Left lobe of liver (tissue), 2 donors: ENCODE results near the gene DRAP1. TPM values are rescaled to one million over a fixed set of nuclear protein-coding genes. Genes with fewer than 3 reads are reported as not detected.

ENCODE experiments used
- ATAC-seq: fragments of 200-7000 bp; cut with Tn5 transposase; one replicate; pipeline ENCODE4 v1.9.1; 2020; ENCODE audit warnings: mild to moderate bottlenecking, moderate library complexity
- DNase-seq: peaks from one replicate; pipeline ENCODE4 v3.0.0-alpha.2; 2020; ENCODE audit warnings: low spot score
- total RNA-seq: library from RNA; stranded (reverse); gene quantifications from one replicate; pipeline ENCODE4 v1.2.1, GENCODE V29; 2021
- donor health status: DM: no; HTN: no; CAD: no; lungs with moderate emphysema.
- donor health status: DM: no; HTN: yes; CAD: no.

The DRAP1 gene
- total RNA-seq, 1 donor from 2014 or later, result 31.0 TPM

DNA sequence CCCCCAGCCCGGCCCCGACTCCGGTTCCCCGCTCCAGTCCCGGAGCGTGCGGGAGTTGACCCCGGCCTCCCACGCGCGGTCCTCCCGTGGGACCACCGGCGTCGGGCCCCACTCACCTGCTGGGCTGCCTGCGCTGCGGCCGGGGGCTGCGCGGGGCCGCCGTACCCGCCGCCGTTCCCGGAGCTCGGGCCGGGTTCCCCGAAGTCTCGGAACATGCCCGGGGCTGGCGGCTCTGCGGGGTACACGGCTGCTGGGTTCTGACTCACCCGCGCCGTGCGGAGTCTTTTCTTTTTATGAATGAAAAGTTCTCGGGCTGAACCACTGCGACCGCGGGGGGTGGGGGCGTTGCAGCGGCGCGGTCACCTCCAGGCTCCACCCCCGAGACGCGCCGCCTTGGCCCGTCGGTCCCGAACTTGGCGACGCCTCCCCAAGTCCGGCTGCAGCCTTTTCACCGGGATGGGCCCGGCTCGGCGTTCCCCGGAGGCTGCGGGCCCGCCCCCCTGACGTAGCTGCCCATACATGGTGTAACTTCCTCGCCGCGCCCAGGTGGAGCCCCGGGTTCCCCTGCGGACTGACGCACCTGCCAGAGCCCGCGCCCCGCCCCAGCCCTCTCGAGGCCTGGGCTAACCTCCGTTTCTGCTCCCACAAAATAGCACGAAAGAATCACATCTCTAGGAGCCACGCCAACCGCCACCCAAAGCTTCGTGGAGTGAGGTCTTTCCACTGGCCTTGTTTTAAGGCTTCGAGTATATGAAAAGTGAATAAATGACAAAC lies 18.9 kb upstream of the DRAP1 start, which contains the start of gene FOSL1:
TSS of gene FOSL1 (minus strand) at position 264 of the 774 bp plus-strand sequence. CDS start at position 215, 49 bp downstream.
- ATAC-seq (peak; percentile 89), DNase-seq (peak; percentile 79)

DNA sequence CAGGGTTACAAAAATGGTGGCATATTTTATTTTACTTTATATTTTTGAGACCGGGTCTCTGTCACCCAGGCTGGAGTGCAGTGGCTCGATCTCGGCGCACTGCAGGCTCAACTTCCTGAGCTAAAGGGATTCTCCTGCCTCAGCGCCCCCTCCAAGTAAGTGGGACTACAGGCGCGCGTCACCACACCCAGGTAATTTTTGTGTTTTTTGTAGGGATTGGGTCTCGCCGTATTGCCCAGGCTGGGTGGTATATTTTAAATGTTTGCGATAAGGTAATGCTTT lies 18.4 kb upstream of the DRAP1 start:
- ATAC-seq (no peak), DNase-seq (no peak)

DNA sequence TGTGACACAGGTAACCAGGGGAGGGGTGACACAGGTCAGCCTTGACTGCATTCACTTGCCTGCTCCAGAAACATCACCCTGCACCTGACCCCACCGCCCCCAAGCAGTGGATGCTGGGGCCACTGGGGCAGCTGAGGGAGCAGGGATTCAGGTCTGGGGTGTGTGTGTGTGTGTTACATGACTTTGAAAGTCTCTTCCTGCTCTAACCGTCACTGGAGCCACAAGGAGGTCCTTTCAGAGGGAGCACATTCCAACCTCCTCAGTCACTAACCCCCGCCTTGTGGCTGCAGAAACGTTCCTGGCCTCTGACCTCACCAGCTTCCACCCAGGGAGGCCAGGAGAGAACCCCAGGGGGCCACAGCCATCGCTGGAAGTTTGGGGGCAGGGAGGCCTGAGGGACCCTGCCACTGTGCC lies 16.2 kb upstream of the DRAP1 start:
- ATAC-seq (no peak), DNase-seq (no peak)

DNA sequence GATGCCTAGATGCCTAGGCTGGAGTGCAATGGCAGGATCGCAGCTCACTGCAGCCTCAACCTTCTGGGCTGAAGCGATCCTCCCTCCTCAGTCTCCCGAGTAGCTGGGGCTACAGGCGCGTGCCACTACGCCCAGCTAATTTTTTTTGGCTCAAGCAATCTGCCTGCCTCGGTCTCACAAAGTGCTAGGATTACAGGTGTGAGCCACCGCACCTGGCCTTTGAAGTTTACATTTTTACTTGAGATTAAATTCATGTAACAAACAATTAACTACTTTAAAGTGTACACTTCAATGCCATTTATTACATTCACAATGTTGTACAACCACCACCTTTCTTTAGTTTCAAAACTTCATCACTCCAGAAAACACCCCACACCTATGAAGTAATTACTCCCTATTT lies 15.5 kb upstream of the DRAP1 start:
- DNase-seq (no peak), ATAC-seq (no peak)

DNA sequence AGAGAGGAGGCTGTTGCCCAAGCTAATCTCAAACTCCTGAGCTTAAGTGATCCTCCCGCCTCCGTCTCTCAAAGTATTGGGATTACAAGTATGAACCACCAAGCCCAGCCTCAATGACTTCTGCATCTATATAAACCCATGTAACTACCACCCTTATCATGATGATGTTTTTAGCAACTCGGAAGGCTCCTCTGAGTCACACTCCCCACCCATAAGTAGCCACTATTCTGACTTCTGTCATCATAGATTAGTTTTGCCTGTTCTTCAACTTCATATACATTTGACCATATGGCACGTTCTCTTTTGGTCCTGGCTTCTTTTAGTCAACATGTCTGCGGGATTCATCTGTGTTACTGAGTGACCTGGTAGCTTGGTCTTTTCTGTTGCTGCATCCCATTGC lies 12.6 kb upstream of the DRAP1 start:
- ATAC-seq, result no peak
- no peak for DNase-seq

DNA sequence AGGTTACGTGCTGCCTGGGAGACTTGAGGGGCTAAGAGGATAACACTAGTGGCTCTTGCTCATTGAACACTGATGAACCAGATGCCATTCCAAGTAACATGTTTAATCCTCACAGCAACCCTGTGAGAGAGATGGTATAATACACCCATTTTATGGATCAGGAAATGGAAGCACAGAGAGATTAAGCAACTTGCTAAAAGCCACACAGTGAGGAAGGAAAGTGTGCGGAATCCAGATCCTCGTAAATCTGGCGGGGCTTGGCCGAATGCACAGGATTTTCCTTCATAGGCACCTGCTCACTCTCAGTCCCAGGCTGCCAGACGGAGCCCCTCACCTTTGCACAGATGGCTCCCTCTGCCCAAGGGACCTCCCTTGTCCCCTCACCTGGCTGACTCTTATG lies 11.3 kb upstream of the DRAP1 start:
- ATAC-seq (no peak), DNase-seq (no peak)

DNA sequence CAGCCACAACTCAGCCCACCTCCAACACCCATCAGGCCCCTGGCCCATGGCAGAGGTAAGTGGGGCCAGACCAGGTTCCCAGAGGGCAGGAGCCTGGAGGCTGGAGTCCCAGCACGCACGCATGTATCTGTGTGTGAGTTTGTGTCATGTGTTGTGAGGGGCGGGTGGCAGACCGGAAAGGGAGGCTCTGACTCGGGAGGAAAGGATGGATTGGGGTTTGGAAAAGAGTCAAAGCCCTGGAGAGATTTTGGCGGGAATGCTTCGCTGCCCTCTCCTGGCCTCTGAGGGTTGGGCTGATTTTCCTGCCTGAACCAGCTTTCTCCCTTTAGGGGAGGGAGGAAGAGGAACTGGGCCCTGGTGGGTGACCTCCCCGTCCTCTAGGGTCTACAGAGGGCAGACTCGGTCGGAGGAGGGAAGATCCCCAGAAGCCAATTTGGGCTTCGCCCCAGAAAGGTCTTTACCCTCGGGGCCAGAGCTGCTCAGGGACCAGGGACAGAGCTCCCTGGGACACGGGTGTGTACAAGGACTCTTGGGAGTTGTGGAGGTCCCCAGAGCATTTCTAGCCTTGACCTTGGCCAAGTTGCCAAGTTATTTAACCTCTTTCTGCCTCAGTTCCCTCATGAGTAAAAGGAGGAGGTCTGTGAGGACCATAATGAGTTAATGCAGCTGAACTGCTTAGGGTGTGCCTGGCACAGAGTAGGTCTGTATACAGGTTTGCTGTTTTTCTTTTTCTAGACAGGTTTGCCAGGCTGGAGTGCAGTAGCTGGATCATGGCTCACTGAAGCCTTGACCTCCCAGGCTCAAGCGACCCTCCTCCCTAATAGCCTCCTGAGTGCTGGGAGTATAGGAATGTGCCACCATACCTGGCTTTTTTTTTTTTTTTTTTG lies 7.3 kb upstream of the DRAP1 start:
- DNase-seq, result no peak
- ATAC-seq, result peak; percentile 66

DNA sequence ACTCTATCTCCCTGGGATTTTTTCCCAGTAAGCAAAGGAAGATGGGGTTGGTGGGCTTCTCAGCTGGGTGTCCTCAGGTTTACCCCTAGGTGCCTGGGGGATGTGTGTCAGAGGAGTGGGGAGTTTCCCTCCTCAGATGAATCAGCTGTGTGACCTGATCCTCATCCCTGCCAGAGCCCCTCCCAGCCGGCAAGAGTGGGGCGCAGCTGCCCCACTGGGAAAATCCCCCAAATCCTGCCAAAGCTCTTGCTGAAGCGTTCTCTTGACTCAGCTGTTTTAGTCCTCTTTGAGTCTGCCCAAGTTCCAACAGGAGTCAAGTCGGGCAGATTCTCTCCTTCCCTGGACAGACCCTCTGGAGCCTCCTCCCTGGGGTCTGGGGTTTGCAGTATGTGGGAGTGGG lies 6.4 kb upstream of the DRAP1 start:
- no peak for DNase-seq
- no peak for ATAC-seq

DNA sequence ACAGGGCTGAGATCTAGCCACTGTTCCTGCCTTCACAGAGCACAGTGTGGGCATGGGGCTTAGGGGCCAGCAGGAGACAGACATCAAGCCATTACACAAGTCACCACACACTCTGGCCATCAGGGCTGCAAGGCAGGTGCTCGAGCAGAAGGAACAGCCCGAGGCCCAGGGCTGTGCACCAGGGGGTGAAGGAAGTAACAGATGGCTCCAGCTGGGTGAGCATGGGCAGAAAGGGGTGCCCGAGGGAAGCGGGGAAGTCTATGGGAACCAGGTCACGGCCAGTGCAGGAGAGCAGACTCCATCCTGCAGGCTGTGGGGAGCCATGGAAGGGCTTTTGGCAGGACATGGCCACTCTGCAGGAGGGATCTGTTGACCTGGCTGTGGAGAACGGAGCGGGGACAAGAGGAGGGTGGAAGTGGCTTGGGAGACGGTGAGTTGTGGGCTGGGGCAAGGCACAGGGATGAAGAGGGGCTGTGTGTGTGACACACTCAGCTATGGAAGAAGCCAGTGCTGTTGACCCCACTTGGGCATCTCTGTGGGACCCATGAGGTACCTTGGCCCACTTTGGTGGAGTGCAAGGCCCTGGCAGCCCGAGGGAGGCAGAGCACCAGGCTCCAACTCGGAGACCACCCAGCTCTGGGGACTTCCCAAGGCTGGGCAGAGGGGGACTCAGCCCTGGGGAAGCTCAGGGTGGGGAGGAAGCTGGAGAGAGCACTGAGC lies 4.0 kb upstream of the DRAP1 start:
- DNase-seq, result no peak
- ATAC-seq, result no peak

DNA sequence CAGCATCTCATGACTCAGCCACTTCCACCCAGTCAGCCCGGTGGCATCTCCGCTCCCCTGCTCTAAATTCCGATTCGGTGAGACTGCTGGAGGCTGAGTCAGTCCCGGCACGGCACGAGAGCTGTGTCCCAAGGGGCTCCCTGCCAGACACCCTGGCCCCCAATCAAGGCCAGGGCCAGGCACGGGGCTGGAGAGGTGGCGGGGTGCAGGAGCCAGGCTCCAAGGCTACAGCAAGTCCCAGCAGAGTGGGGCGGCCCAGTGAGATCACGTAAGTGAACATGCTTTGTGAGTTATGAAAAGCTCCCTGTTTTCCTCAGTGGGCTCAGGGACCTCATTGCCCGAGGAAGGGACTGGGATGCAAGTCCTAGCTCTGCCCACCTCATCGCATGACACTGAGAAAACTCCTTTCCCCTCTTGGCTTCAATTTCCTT lies 3.4 kb upstream of the DRAP1 start:
- ATAC-seq (no peak), DNase-seq (no peak)

DNA sequence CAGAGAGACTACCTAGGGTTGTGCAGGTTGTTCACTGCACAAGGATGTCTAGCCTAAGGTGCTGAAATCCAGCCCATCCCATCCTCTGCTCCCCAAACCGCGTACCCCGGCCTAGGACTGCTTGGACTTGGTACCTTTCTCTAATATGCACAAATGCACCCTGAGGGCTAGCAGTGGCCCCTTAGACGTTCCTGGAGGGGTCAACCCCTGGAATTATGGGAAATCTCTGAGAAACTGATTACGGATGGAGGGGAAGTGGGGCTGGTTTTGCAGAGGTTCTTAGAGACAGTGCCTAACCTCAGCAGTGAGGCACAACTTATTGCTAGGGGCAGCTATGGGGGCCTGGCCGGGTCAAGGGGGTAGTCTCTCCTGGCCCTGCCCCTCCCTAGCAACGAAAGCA lies 2.8 kb upstream of the DRAP1 start:
- ATAC-seq (no peak), DNase-seq (no peak)

DNA sequence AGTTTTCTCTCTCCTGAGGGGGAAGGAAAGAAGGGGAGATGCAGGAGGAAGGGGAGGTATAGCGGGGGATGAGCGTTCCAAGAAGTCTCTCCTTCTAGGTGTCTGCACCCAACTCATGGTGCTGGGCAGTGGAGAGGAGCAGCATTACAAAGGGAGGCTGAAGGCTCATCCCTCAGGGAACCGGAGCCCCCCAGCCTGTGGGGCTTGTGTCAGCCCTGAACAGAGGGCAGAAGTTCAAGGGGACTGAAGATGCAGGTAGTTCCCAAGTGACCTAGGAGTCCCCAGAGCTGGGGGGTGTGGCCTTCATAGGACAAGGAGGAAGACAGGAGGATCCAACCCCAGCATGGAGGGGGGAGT lies 2.2 kb upstream of the DRAP1 start:
- DNase-seq, result no peak
- ATAC-seq, result no peak

DNA sequence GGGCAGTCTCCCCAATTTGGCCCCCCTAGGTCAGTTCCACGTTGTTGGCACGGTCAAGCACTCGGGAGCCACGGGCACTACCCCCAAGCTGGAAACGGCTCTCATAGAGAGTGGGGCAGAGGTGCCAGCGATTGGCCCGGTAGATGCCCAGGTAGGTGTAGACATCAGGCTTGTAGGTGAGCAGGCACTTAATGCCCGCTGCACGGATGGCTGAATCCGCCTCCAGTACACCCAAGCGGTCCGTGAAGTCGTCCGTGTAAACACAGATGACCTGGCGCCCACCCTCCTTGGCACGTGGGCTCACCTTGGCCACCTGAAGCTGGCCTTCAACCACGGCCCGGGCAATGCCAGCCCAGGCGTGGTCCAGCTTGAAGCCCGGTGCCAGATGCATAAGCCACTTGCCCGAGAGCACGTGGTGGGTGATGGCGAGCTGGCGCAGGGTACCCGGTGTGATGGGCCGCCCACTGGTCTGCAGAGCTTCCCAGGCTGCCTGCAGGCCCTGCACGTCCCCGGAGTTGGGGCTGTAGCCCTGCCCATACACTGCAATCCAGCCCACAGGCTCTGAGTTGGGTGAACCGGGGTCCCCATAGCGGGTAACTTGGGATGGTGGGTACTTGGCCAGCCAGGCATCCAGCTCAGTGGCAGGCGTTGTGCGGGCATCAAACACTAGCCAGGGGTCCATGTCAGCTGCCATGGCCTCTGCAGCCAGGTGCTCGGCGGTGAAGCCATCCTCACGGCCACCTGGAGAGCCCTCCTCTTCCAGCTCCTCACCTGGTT lies 1.6 kb upstream of the DRAP1 start:
- no peak for DNase-seq
- no peak for ATAC-seq

DNA sequence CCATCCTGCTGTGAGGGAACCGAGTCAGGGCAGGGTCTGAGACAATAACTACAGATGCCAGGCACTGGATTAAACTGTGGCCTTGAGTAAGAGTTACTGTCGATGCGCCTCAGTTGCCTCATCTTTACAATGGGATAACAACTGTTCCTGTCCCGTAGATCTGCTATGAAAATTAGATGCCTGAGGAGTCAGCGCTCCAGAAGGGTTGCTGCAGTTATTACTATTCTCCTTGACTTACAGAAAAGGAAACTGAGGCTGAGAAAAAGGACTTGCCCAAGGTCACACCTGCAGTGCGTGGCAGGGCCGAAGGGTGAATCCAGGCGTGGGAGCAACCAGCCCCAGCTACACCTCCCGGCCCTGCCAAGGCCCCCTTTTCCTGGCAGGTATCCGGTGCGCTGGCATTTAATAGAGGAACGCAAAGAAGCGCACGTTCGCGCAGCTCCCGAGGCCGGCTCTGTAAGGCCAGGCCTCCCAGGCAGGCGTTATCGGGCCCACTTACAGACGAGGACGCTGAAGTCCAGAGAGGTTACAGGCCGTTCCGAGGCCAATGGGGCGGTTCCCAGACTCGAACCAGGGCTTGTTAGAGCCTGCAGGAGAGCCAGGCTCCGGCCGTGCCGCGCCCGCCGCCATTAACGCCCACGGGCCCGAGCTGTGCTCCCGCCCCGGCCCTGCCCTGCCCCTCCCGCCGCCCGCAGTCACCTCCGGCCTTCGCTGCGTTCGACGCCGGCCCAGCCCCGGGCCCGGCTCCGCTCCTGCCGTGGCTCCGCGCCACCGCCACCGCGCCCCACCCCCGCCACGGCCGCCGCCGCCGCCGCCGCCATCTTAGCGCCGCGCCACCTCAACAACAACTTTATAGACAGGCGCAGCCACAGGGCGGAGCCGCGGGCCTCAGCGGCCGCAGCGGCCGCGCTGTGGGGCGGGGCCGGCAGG lies 750 bp upstream of the DRAP1 start, which contains the start of gene C11orf68:
TSS of gene C11orf68 (minus strand) at position 852 of the 930 bp plus-strand sequence. CDS start at position 821, 31 bp downstream.
- no peak for ATAC-seq
- DNase-seq, result no peak

DNA sequence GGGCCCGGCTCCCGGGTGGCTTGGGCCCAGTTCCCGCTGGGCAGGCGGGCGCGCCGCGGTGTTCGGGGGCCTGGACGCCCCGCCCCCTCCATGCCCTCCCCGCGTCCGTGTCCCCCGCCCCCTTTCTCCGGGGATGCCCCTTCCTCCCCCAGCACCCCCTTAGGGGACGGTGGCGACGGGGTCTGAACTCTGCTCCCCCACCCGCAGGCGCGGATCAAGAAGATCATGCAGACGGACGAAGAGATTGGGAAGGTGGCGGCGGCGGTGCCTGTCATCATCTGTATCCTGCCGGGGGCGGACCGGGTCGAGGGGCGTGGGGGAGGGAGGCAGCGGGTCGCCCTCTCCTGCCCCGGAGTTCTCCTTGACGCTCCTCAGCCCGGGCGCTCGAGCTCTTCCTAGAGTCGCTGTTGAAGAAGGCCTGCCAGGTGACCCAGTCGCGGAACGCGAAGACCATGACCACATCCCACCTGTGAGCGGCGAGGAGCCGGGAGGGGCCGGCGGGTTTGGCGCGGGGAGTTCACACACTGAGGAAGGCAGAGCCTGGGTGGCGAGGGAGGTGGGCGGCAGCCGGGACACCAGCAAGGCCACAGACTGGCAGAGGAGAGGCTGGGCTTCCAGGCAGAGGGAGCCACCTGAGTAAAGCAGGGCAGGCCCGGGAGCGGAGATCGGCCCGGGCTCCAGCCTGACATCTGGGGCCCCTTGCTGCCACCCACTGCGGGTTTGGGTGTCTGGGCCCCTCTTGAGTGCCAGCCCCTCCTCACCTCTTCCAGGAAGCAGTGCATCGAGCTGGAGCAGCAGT lies 546 bp downstream of the DRAP1 start:
- DNase-seq (peak; percentile 63), ATAC-seq (peak; percentile 55)

DNA sequence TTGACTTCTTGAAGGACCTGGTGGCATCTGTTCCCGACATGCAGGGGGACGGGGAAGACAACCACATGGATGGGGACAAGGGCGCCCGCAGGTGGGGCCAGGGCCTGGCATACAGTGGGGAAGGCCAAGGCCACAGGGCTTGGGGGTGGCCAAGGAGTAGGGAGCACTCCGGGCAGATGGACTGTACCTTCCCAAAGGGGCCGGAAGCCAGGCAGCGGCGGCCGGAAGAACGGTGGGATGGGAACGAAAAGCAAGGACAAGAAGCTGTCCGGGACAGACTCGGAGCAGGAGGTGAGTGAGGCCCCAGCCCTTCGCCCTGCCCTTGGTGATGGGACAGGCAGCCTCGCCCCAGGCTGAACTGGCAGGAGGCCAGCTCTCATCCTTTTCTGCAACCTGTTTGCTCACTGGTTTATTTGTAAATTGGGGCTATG lies 1.2 kb downstream of the DRAP1 start:
- DNase-seq, result no peak
- no peak for ATAC-seq

DNA sequence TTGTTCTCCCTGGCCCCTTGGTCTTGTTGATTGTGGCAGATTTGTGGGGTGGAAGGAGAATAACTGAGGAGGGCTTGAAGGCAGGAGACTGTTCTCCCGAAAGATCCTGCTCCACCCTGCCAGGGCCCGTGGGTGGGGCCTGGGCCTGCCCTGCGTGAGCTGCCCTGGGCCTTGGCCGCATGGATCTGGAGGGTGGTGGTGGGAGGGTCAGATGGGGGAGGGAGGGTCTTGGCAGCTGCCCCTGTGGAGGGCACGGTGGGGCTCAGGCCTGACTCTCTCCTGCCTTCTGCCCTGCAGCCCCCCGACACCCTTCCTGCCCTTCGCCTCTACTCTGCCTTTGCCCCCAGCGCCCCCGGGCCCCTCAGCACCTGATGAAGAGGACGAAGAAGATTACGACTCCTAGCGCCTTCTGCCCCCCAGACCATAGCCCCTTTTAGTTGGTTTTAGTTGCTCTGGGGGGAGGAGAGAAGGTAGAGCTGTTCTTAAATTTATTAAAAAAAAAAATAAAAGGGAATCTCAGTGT lies 1.9 kb downstream of the DRAP1 start:
- ATAC-seq, result no peak
- DNase-seq, result no peak

DNA sequence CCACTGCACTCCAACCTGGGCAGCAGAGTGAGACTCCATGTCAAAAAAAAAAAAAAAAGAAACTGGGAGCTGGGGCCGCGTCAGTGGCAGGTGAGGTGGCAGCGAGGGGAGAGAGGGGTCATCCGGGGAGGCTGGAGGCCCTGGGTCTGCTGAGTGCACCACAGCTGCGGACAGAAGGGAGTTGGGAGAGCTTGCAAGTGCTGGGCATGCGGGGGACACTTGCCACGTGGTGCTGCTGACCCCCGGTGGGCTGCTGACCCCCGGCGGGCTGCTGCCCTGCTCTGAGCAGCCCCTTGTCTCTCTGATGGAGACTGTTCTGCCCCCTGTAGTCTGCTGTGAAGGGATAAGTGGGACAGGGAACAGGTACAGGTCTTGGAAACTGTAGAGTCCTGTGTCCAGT lies 2.6 kb downstream of the DRAP1 start:
- ATAC-seq (no peak), DNase-seq (no peak)

DNA sequence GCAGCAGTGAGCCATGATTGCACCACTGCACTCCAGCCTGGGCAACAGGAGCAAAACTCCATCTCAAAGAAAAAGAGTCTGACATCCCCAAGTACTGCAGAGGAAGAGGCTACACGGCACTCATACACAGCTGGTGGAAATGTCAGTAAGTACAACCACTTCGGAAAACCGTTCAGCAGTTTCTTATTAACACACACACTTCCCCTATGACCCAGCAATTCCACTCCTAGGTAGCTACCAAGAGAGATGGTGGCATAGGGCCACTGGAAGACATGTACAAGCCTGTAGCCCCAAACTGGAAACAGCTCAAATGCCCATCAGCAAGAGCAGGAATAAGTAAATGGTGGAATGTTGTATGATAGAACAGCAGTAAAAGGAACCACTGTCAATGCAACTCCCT lies 3.3 kb downstream of the DRAP1 start:
- no peak for DNase-seq
- ATAC-seq, result no peak
